Measurements from ENCODE around the gene PABPN1L. TPM values are rescaled to one million over a fixed set of nuclear protein-coding genes. Genes with fewer than 3 reads are reported as not detected.

Gene PABPN1L
- total RNA-seq, 1 experiment from 2014 or later = not detected

- Histone ChIP-seq H3K9me3 (no peaks in the 10 kb centered on the region), H3K36me3 (ENCODE audit: control insufficient read depth, insufficient read depth, low read length) (peaks cover 1% of the 10 kb centered on the region; the same call in 1 of the 2 replicates), H3K4me3 (ENCODE audit: low read depth, low read length) (no peak overlapping the region), H3K4me1 (no peaks in the 10 kb centered on the region), H3K27me3 (replicated peaks; ENCODE audit: control insufficient read depth, insufficient read depth, low read length) (no peaks in the 10 kb centered on the region)
- TF ChIP-seq CTCF (IDR thresholded peaks at IDR 0.05; ENCODE audit: insufficient read depth in 1 of 2, low read depth in 1 of 2, low read length in 1 of 2, severe bottlenecking in 1 of 2, unreplicated experiment in 1 of 2) = no peak
- Mint-ChIP-seq H3K27ac (ENCODE audit: unreplicated experiment) (no peak overlapping the region), H3K9me3 (ENCODE audit: unreplicated experiment) (no peaks in the 10 kb centered on the region), H3K4me1 (ENCODE audit: low read depth, unreplicated experiment) (no peaks in the 10 kb centered on the region), H3K36me3 (ENCODE audit: insufficient read depth, unreplicated experiment) (peaks cover 11% of the 10 kb centered on the region), H3K27me3 (ENCODE audit: insufficient read depth, unreplicated experiment) (no peaks in the 10 kb centered on the region), H3K4me3 (ENCODE audit: unreplicated experiment) (no peak overlapping the region)
- no peak for DNase-seq
- ChIA-PET CTCF (no interaction called here), POLR2A (no interaction called here)
- no TSS peak for BruUV-seq (replicated peaks)
- intact Hi-C loops (cut with micrococcal nuclease; ENCODE audit: unreplicated experiment) = no loop called here
Measured at GRCh38 chr16:88848557-88848956, 17.9 kb downstream of the PABPN1L start.

DNA sequence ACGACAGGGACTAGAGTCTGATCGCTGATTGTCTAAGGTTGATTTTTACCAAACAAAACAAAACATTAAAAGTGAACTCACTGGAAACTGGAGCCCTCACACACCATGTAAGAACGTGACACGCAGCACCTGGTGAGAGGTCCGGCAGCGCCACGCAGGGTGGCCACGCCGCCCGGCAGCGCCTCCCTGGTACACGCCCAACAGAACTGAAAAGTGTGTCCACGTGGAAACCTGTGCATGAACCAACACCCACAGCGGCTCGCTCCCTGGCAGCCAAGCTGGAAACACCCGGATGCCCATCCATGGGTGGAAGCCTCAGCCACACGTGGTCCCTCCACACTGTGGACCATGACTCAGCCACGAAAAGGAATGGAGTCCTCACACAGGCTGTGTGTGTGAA is 18.8 kb downstream of the PABPN1L start:
- intact Hi-C loops (cut with micrococcal nuclease; ENCODE audit: unreplicated experiment) = no loop called here
- ChIA-PET CTCF (no interaction called here), POLR2A (no interaction called here)
- H3K4me1 Mint-ChIP-seq (ENCODE audit: low read depth, unreplicated experiment) = no peaks in the 10 kb centered on the region
- no peak for TF ChIP-seq CTCF (IDR thresholded peaks at IDR 0.05; ENCODE audit: insufficient read depth in 1 of 2, low read depth in 1 of 2, low read length in 1 of 2, severe bottlenecking in 1 of 2, unreplicated experiment in 1 of 2)
- no peaks in the 10 kb centered on the region for H3K9me3 Mint-ChIP-seq (ENCODE audit: unreplicated experiment)
- H3K9me3 ChIP-seq = no peaks in the 10 kb centered on the region
- peaks cover 3% of the 10 kb centered on the region; the same call in 1 of the 2 replicates for H3K36me3 ChIP-seq (ENCODE audit: control insufficient read depth, insufficient read depth, low read length)
- H3K27me3 Mint-ChIP-seq (ENCODE audit: insufficient read depth, unreplicated experiment) = no peaks in the 10 kb centered on the region
- H3K36me3 Mint-ChIP-seq (ENCODE audit: insufficient read depth, unreplicated experiment) = peaks cover 10% of the 10 kb centered on the region
- no TSS peak for BruUV-seq (replicated peaks)
- no peak overlapping the region for H3K4me3 ChIP-seq (ENCODE audit: low read depth, low read length)
- no peak overlapping the region for H3K4me3 Mint-ChIP-seq (ENCODE audit: unreplicated experiment)
- no peak overlapping the region for H3K27ac Mint-ChIP-seq (ENCODE audit: unreplicated experiment)
- H3K27me3 ChIP-seq (replicated peaks; ENCODE audit: control insufficient read depth, insufficient read depth, low read length) = no peaks in the 10 kb centered on the region
- no peaks in the 10 kb centered on the region for H3K4me1 ChIP-seq
- no peak for DNase-seq

- no TSS peak for BruUV-seq (replicated peaks)
- CTCF ChIA-PET = interaction anchor here (0.7 kb wide), 1 partner anchor 11 kb away, joined by 3 read pairs; the partner anchor contains the start of genes GALNS and TRAPPC2L
Measured at GRCh38 chr16:88846088-88846487, 20.4 kb downstream of the PABPN1L start.

More at GRCh38 chr16:88846088-88846487, 20.4 kb downstream of the PABPN1L start:
- no peaks in the 10 kb centered on the region for H3K4me1 Mint-ChIP-seq (ENCODE audit: low read depth, unreplicated experiment)
- no peaks in the 10 kb centered on the region for H3K9me3 ChIP-seq
- H3K27me3 ChIP-seq (replicated peaks; ENCODE audit: control insufficient read depth, insufficient read depth, low read length) = no peaks in the 10 kb centered on the region
- intact Hi-C loops (cut with micrococcal nuclease; ENCODE audit: unreplicated experiment) = no loop called here
- no peak overlapping the region for H3K27ac Mint-ChIP-seq (ENCODE audit: unreplicated experiment)
- peaks cover 3% of the 10 kb centered on the region for H3K36me3 ChIP-seq (ENCODE audit: control insufficient read depth, insufficient read depth, low read length)
- no peak overlapping the region for H3K4me3 ChIP-seq (ENCODE audit: low read depth, low read length)
- H3K36me3 Mint-ChIP-seq (ENCODE audit: insufficient read depth, unreplicated experiment) = peaks cover 11% of the 10 kb centered on the region
- H3K9me3 Mint-ChIP-seq (ENCODE audit: unreplicated experiment) = no peaks in the 10 kb centered on the region
- no peak overlapping the region for H3K4me3 Mint-ChIP-seq (ENCODE audit: unreplicated experiment)
- no peak for DNase-seq
- no peak for TF ChIP-seq CTCF (IDR thresholded peaks at IDR 0.05; ENCODE audit: insufficient read depth in 1 of 2, low read depth in 1 of 2, low read length in 1 of 2, severe bottlenecking in 1 of 2, unreplicated experiment in 1 of 2)
- POLR2A ChIA-PET = no interaction called here
- no peaks in the 10 kb centered on the region for H3K4me1 ChIP-seq
- H3K27me3 Mint-ChIP-seq (ENCODE audit: insufficient read depth, unreplicated experiment) = no peaks in the 10 kb centered on the region
